SK-N-SH (cell line): ENCODE measurements around the gene KCNIP4. TPM values are rescaled to one million over a fixed set of nuclear protein-coding genes. Genes with fewer than 3 reads are reported as not detected.

Experiments used
- CTCF ChIA-PET: fragments of 300-600, 350-600 bp; formaldehyde crosslinking; extraction: SDS; loops from one replicate; lab custom pipeline; 2021; lab: Yijun Ruan, JAX
- POLR2A ChIA-PET: fragments of 350-600 bp; sonication (Branson Sonifier 250); formaldehyde crosslinking; extraction: SDS; loops from one replicate; lab custom pipeline; 2020; ENCODE audit warnings: antibody characterized with exemption, inconsistent platforms; lab: Yijun Ruan, JAX
- DNase-seq: peaks from one replicate; pipeline ENCODE4 v3.0.0; 2012
- H2AFZ ChIP-seq: fragments of 200-600 bp; sonication (generic); 2 replicates; pipeline ENCODE4 v1.8.1; 2016; ENCODE audit warnings: antibody characterized with exemption, mild to moderate bottlenecking, low read depth
- H3F3A ChIP-seq: fragments of 200-600 bp; sonication (generic); replicated peaks from 2 replicates; pipeline ENCODE3; 2016; ENCODE audit warnings: antibody characterized with exemption, mild to moderate bottlenecking; ENCODE audit not compliant: insufficient read depth
- H3K27ac ChIP-seq, 2 experiments: fragments of 200-500 bp in 1 of 2; fragments of 200-600 bp in 1 of 2; sonication (Bioruptor generic) in 1 of 2; sonication (generic), shearing (Covaris generic) in 1 of 2; 2 replicates each; pipeline versions ENCODE4 v1.5.1 to v1.6.1; 2014 to 2016; ENCODE audit warnings: low read depth in 2 of 2, inconsistent platforms in 1 of 2, low read length in 1 of 2, mild to moderate bottlenecking in 1 of 2, mixed read lengths in 1 of 2
- H3K27me3 ChIP-seq: fragments of 200-600 bp; sonication (generic), shearing (Covaris generic); 2 replicates; pipeline ENCODE4 v1.6.1; 2016; ENCODE audit warnings: mixed run types; ENCODE audit not compliant: insufficient read depth
- H3K36me3 ChIP-seq, 2 experiments: fragments of 200-500 bp in 1 of 2; fragments of 200-600 bp in 1 of 2; sonication (Bioruptor generic) in 1 of 2; sonication (generic) in 1 of 2; replicated peaks in 1 of 2; 2 replicates each; pipeline versions ENCODE3 to v1.5.1; 2014 to 2016; ENCODE audit warnings: low read length in 1 of 2, mild to moderate bottlenecking in 1 of 2; ENCODE audit not compliant: insufficient read depth in 2 of 2, control insufficient read depth in 1 of 2
- H3K4me1 ChIP-seq, 2 experiments: fragments of 200-500 bp in 1 of 2; fragments of 200-600 bp in 1 of 2; sonication (Bioruptor generic) in 1 of 2; sonication (generic), shearing (Covaris generic) in 1 of 2; 2 replicates each; pipeline versions ENCODE4 v1.5.1 to v1.6.1; 2014 to 2016; ENCODE audit warnings: low read depth in 1 of 2, low read length in 1 of 2, mixed run types in 1 of 2; ENCODE audit not compliant: insufficient read depth in 2 of 2, control insufficient read depth in 1 of 2
- H3K4me2 ChIP-seq: fragments of 200-600 bp; sonication (generic), shearing (Covaris generic); 2 replicates; pipeline ENCODE4 v1.6.1; 2017; ENCODE audit warnings: mixed run types
- H3K4me3 ChIP-seq, 2 experiments: fragments of 200-500 bp in 1 of 2; fragments of 200-600 bp in 1 of 2; sonication (Bioruptor generic) in 1 of 2; sonication (generic), shearing (Covaris generic) in 1 of 2; 2 replicates each; pipeline versions ENCODE4 v1.5.1 to v1.8.1; 2014 to 2016; ENCODE audit warnings: low read depth in 2 of 2, inconsistent platforms in 1 of 2, low read length in 1 of 2, mild to moderate bottlenecking in 1 of 2, mixed read lengths in 1 of 2, moderate library complexity in 1 of 2
- H3K79me2 ChIP-seq: fragments of 200-600 bp; sonication (generic); 2 replicates; pipeline ENCODE4 v1.8.1; 2017; ENCODE audit warnings: mild to moderate bottlenecking; ENCODE audit not compliant: insufficient read depth
- H3K9ac ChIP-seq: fragments of 200-600 bp; sonication (generic); 2 replicates; pipeline ENCODE4 v1.6.1; 2017; ENCODE audit warnings: mixed run types
- H3K9me2 ChIP-seq: fragments of 200-600 bp; sonication (generic); 2 replicates; pipeline ENCODE4 v1.6.1; 2017; ENCODE audit warnings: mixed run types
- H3K9me3 ChIP-seq: fragments of 200-600 bp; sonication (generic); 2 replicates; pipeline ENCODE4 v1.6.1; 2017; ENCODE audit warnings: mixed run types, mild to moderate bottlenecking, moderate library complexity
- H4K20me1 ChIP-seq: fragments of 200-600 bp; sonication (generic); 2 replicates; pipeline ENCODE4 v1.6.1; 2017; ENCODE audit warnings: mild to moderate bottlenecking, mixed run types; ENCODE audit not compliant: insufficient read depth
- CTCF ChIP-seq: fragments of 200-600 bp; sonication (generic); IDR thresholded peaks from 2 replicates; pipeline ENCODE4 v1.6.1; 2017; ENCODE audit warnings: antibody characterized with exemption, mild to moderate bottlenecking, moderate library complexity
- ELF1 ChIP-seq: IDR thresholded peaks from 2 replicates; pipeline ENCODE4 v1.4.0; 2012
- EP300 ChIP-seq, 2 experiments: IDR thresholded peaks; 2 replicates each; pipeline versions ENCODE4 v1.4.0 to v1.6.1; 2012; ENCODE audit warnings: borderline replicate concordance in 1 of 2, low read depth in 1 of 2, low read length in 1 of 2
- FOSL2 ChIP-seq: IDR thresholded peaks from 2 replicates; pipeline ENCODE4 v1.4.0; 2012; ENCODE audit warnings: low read depth, mild to moderate bottlenecking, moderate library complexity, borderline replicate concordance
- FOXJ3 ChIP-seq: sonication (generic); formaldehyde crosslinking; IDR thresholded peaks from 2 replicates; pipeline ENCODE4 v1.5.1; 2020; ENCODE audit warnings: mild to moderate bottlenecking, missing genetic modification reagents
- GABPA ChIP-seq: IDR thresholded peaks from 2 replicates; pipeline ENCODE4 v1.4.0; 2012; ENCODE audit warnings: low read depth, mild to moderate bottlenecking
- GATA2 ChIP-seq: sonication (generic); formaldehyde crosslinking; IDR thresholded peaks from 2 replicates; pipeline ENCODE4 v1.5.0; 2020; ENCODE audit warnings: mild to moderate bottlenecking, missing genetic modification reagents
- IRF3 ChIP-seq: fragments of 150-350 bp; IDR thresholded peaks from 2 replicates; pipeline ENCODE4 v1.6.1; 2016; ENCODE audit warnings: mild to moderate bottlenecking, low read depth, low read length
- JUND ChIP-seq: IDR thresholded peaks from 2 replicates; pipeline ENCODE4 v1.4.0; 2012
- MEF2A ChIP-seq: IDR thresholded peaks from 2 replicates; pipeline ENCODE4 v1.4.0; 2012; ENCODE audit warnings: low read depth, borderline replicate concordance
- MXI1 ChIP-seq: IDR thresholded peaks from 2 replicates; pipeline ENCODE4 v1.6.1; 2012; ENCODE audit warnings: mild to moderate bottlenecking, low read depth, low read length, improper control_type of control experiment
- NFIC ChIP-seq: IDR thresholded peaks from 2 replicates; pipeline ENCODE4 v1.4.0; 2012; ENCODE audit warnings: borderline replicate concordance
- NRF1 ChIP-seq: IDR thresholded peaks from 2 replicates; pipeline ENCODE4 v1.6.1; 2012; ENCODE audit warnings: low read depth, mild to moderate bottlenecking, low read length
- PBX3 ChIP-seq: IDR thresholded peaks from 2 replicates; pipeline ENCODE4; 2012
- RCOR1 ChIP-seq: fragments of 150-350 bp; IDR thresholded peaks from 2 replicates; pipeline ENCODE4 v1.6.1; 2017; ENCODE audit warnings: antibody characterized with exemption, low read length
- TAF1 ChIP-seq: IDR thresholded peaks from 2 replicates; pipeline ENCODE4 v1.6.1; 2012; ENCODE audit warnings: low read depth, mild to moderate bottlenecking, low read length, moderate library complexity, borderline replicate concordance
- USF2 ChIP-seq: fragments of 150-350 bp; IDR thresholded peaks from 2 replicates; pipeline ENCODE4 v1.6.1; 2017; ENCODE audit warnings: antibody characterized with exemption, low read length, low read depth, borderline replicate concordance
- YY1 ChIP-seq: IDR thresholded peaks from 2 replicates; pipeline ENCODE4 v1.4.0; 2012; ENCODE audit warnings: low read depth, mild to moderate bottlenecking
- WGBS: methylation state at CpG from one replicate; pipeline ENCODE4 v1.1.6; 2017; ENCODE audit warnings: low lambda C conversion rate; 5-methylcytosine and 5-hydroxymethylcytosine counted together
- polyA plus RNA-seq, 3 experiments: library from polyadenylated mRNA; depleted of rRNA; stranded (reverse); fragments of >200 nt; gene quantifications; 2 replicates each; pipeline ENCODE4 v1.2.3, GENCODE V29; 2012

Gene KCNIP4
- polyA plus RNA-seq, 1 of the 3 experiments (the other 2 are of a cell fraction): 0.18 TPM

- H3K79me2 ChIP-seq: no peaks in the 10 kb centered on the region
- no peak overlapping the region for H2AFZ ChIP-seq
- no peak overlapping the region for H3K4me2 ChIP-seq
- no peaks in the 10 kb centered on the region for H3K36me3 ChIP-seq
- CTCF ChIA-PET: no interaction called here
- POLR2A ChIA-PET: no interaction called here
- no peaks in the 10 kb centered on the region for H4K20me1 ChIP-seq
- no peaks in the 10 kb centered on the region for H3F3A ChIP-seq
- H3K9me3 ChIP-seq: no peaks in the 10 kb centered on the region
- no peak for DNase-seq
- no peak overlapping the region for H3K27ac ChIP-seq
- 42% methylated on average over 2 of the region's 2 CpGs for WGBS
- H3K9me2 ChIP-seq: no peaks in the 10 kb centered on the region
- no peaks in the 10 kb centered on the region for H3K27me3 ChIP-seq
- TF ChIP-seq EP300 (IDR thresholded peaks at IDR 0.05; ENCODE audit: borderline replicate concordance in 1 of 2, low read depth in 1 of 2, low read length in 1 of 2) (no peak), FOSL2 (no peak), NRF1 (no peak), TAF1 (no peak), MEF2A (no peak), JUND (no peak), PBX3 (no peak), NFIC (no peak), GABPA (no peak), GATA2 (CRISPR knock-in tag) (no peak), ELF1 (no peak), IRF3 (no peak), CTCF (no peak), FOXJ3 (no peak), USF2 (no peak), RCOR1 (no peak), YY1 (no peak), MXI1 (no peak)
- peaks cover 0 to 13% of the 10 kb centered on the region in 2 experiments; a peak in 2 of 4 replicates for H3K4me1 ChIP-seq
- no peak overlapping the region for H3K4me3 ChIP-seq
- H3K9ac ChIP-seq: no peak overlapping the region
Observed at GRCh38 chr4:20881658-20882057, 1066.9 kb downstream of the KCNIP4 start.
